Neural progenitor cell (in vitro differentiated cells): ENCODE data around the gene GUCA2A. TPM values are rescaled to one million over a fixed set of nuclear protein-coding genes. Genes with fewer than 3 reads are reported as not detected.
A peak's percentile ranks its signal among the peaks of the same experiment; 100 is the strongest.

Experiments used
- DNase-seq: peaks from one replicate; pipeline ENCODE4 v3.0.0-alpha.2; 2016; ENCODE audit warnings: low spot score
- H2AFZ ChIP-seq: fragments of 200-600 bp; sonication (generic); replicated peaks from 2 replicates; pipeline ENCODE4 v1.6.1; 2016; ENCODE audit warnings: antibody characterized with exemption
- H3F3A ChIP-seq: fragments of 200-600 bp; sonication (generic); 2 replicates; pipeline ENCODE4 v1.6.1; 2016; ENCODE audit warnings: antibody characterized with exemption, low read depth
- H3K27ac ChIP-seq: fragments of 200-600 bp; sonication (generic); 2 replicates; pipeline ENCODE4 v1.5.1; 2016; ENCODE audit warnings: mild to moderate bottlenecking
- H3K27me3 ChIP-seq: fragments of 200-600 bp; sonication (generic); 2 replicates; pipeline ENCODE4 v1.6.1; 2016; ENCODE audit warnings: mild to moderate bottlenecking, moderate library complexity
- H3K36me3 ChIP-seq: fragments of 200-600 bp; sonication (generic); 2 replicates; pipeline ENCODE4 v1.5.1; 2016
- H3K4me1 ChIP-seq: fragments of 200-600 bp; sonication (generic); 2 replicates; pipeline ENCODE4 v1.6.1; 2016; ENCODE audit warnings: mixed run types
- H3K4me2 ChIP-seq: fragments of 200-600 bp; sonication (generic); 2 replicates; pipeline ENCODE4 v1.6.1; 2016
- H3K4me3 ChIP-seq: fragments of 200-600 bp; sonication (generic); 2 replicates; pipeline ENCODE4 v1.5.1; 2016
- H3K79me2 ChIP-seq: fragments of 200-600 bp; sonication (generic); 2 replicates; pipeline ENCODE4 v1.6.1; 2016; ENCODE audit warnings: low read depth
- H3K9ac ChIP-seq: fragments of 200-600 bp; sonication (generic); 2 replicates; pipeline ENCODE4 v1.6.1; 2016
- H3K9me3 ChIP-seq: fragments of 200-600 bp; sonication (generic); 2 replicates; pipeline ENCODE4 v1.5.1; 2016; ENCODE audit warnings: low read depth
- H4K20me1 ChIP-seq: fragments of 200-600 bp; sonication (generic); 2 replicates; pipeline ENCODE4 v1.6.1; 2016; ENCODE audit warnings: low read depth
- H3K27ac Mint-ChIP-seq: 3 replicates; pipeline ENCODE4 v1.8.0; 2021; ENCODE audit warnings: mixed read lengths
- H3K27me3 Mint-ChIP-seq: 2 replicates; pipeline ENCODE4 v1.8.0; 2022; ENCODE audit warnings: low read depth, mild to moderate bottlenecking, inconsistent platforms, moderate library complexity, mixed read lengths; ENCODE audit not compliant: insufficient read depth
- H3K36me3 Mint-ChIP-seq: 3 replicates; pipeline ENCODE4 v1.8.0; 2021; ENCODE audit warnings: mixed read lengths
- H3K4me1 Mint-ChIP-seq: 3 replicates; pipeline ENCODE4 v1.8.0; 2021; ENCODE audit warnings: mixed read lengths
- H3K4me3 Mint-ChIP-seq: 3 replicates; pipeline ENCODE4 v1.8.0; 2021; ENCODE audit warnings: mild to moderate bottlenecking, moderate library complexity, mixed read lengths
- H3K9me3 Mint-ChIP-seq: 3 replicates; pipeline ENCODE4 v1.8.0; 2020; ENCODE audit warnings: mixed read lengths
- CTCF ChIP-seq: fragments of 200-600 bp; sonication (generic); IDR thresholded peaks from 2 replicates; pipeline ENCODE4 v1.5.1; 2017; ENCODE audit warnings: antibody characterized with exemption, mild to moderate bottlenecking
- EZH2 ChIP-seq: fragments of 200-600 bp; sonication (generic); IDR thresholded peaks from 2 replicates; pipeline ENCODE4 v1.6.1; 2017; ENCODE audit warnings: antibody characterized with exemption, mild to moderate bottlenecking, moderate library complexity
- EZH2phosphoT487 ChIP-seq: fragments of 200-600 bp; sonication (generic); IDR thresholded peaks from 2 replicates; pipeline ENCODE4 v1.6.1; 2017; ENCODE audit warnings: antibody characterized with exemption
- total RNA-seq: library from RNA; depleted of rRNA; stranded (reverse); fragments of >200 nt; gene quantifications from 2 replicates; pipeline ENCODE4 v1.2.3, GENCODE V29; 2015; ENCODE audit warnings: low replicate concordance

Gene GUCA2A
- total RNA-seq, 1 donor from 2014 or later: not detected

- H3K27ac Mint-ChIP-seq: peak overlapping the region; percentile 81
- H3K4me1 ChIP-seq: peaks cover 3% of the 10 kb centered on the region
- no peaks in the 10 kb centered on the region for H3K36me3 Mint-ChIP-seq
- H2AFZ ChIP-seq: no peak overlapping the region
- H3K4me3 Mint-ChIP-seq: no peak overlapping the region
- peaks cover 2% of the 10 kb centered on the region for H3K4me1 Mint-ChIP-seq
- H3K27me3 Mint-ChIP-seq: peaks cover 4% of the 10 kb centered on the region
- peaks cover 6% of the 10 kb centered on the region for H3F3A ChIP-seq
- H3K4me2 ChIP-seq: no peak overlapping the region
- H3K9me3 Mint-ChIP-seq: no peaks in the 10 kb centered on the region
- H3K79me2 ChIP-seq: no peaks in the 10 kb centered on the region
- H3K9ac ChIP-seq: no peak overlapping the region
- no peak overlapping the region for H3K4me3 ChIP-seq
- H3K27ac ChIP-seq: no peak overlapping the region
- no peaks in the 10 kb centered on the region for H3K27me3 ChIP-seq
- TF ChIP-seq CTCF (no peak), EZH2 (no peak), EZH2phosphoT487 (no peak)
- H3K36me3 ChIP-seq: no peaks in the 10 kb centered on the region
- H3K9me3 ChIP-seq: no peaks in the 10 kb centered on the region
- DNase-seq: no peak
- H4K20me1 ChIP-seq: no peaks in the 10 kb centered on the region
Observed at GRCh38 chr1:42172381-42173133, 8.0 kb upstream of the GUCA2A start.

GRCh38 chr1:42171679-42172266 is 7.2 kb upstream of the GUCA2A start:
- H3K36me3 Mint-ChIP-seq: no peaks in the 10 kb centered on the region
- H3K4me3 Mint-ChIP-seq: no peak overlapping the region
- H3K27ac ChIP-seq: no peak overlapping the region

GRCh38 chr1:42170779-42171621 is 6.5 kb upstream of the GUCA2A start:
- Histone ChIP-seq H3K9me3 (no peaks in the 10 kb centered on the region), H3K9ac (no peak overlapping the region), H3F3A (peaks cover 3% of the 10 kb centered on the region), H3K27me3 (no peaks in the 10 kb centered on the region), H3K27ac (no peak overlapping the region), H3K4me2 (no peak overlapping the region), H2AFZ (no peak overlapping the region), H3K36me3 (no peaks in the 10 kb centered on the region), H4K20me1 (no peaks in the 10 kb centered on the region), H3K4me1 (peaks cover 3% of the 10 kb centered on the region), H3K79me2 (no peaks in the 10 kb centered on the region), H3K4me3 (no peak overlapping the region)
- H3K9me3 Mint-ChIP-seq: no peaks in the 10 kb centered on the region
- H3K36me3 Mint-ChIP-seq: no peaks in the 10 kb centered on the region
- H3K4me3 Mint-ChIP-seq: no peak overlapping the region
- H3K4me1 Mint-ChIP-seq: peaks cover 3% of the 10 kb centered on the region
- peaks cover 7% of the 10 kb centered on the region for H3K27me3 Mint-ChIP-seq
- H3K27ac Mint-ChIP-seq: peak overlapping the region; percentile 72
- no peak for DNase-seq
- TF ChIP-seq EZH2 (no peak), CTCF (no peak), EZH2phosphoT487 (no peak)

More at GRCh38 chr1:42171679-42172266, 7.2 kb upstream of the GUCA2A start:
- Mint-ChIP-seq H3K27me3 (peaks cover 7% of the 10 kb centered on the region), H3K4me1 (peaks cover 2% of the 10 kb centered on the region), H3K9me3 (no peaks in the 10 kb centered on the region), H3K27ac (peak overlapping the region; percentile 81)
- Histone ChIP-seq H3K4me2 (no peak overlapping the region), H4K20me1 (no peaks in the 10 kb centered on the region), H3K9me3 (no peaks in the 10 kb centered on the region), H3K4me1 (peaks cover 3% of the 10 kb centered on the region), H3K4me3 (no peak overlapping the region), H3K9ac (no peak overlapping the region), H3K36me3 (no peaks in the 10 kb centered on the region), H2AFZ (no peak overlapping the region), H3K27me3 (no peaks in the 10 kb centered on the region), H3F3A (peaks cover 3% of the 10 kb centered on the region), H3K79me2 (no peaks in the 10 kb centered on the region)
- TF ChIP-seq CTCF: no peak
- no peak for TF ChIP-seq EZH2phosphoT487
- no peak for TF ChIP-seq EZH2
- DNase-seq: no peak
